HUES48 (cell line): ENCODE measurements around the gene SMIM29.
A peak's percentile ranks its signal among the peaks of the same experiment; 100 is the strongest.

Experiments used
- H3K27ac ChIP-seq: one replicate; pipeline ENCODE4 v1.7.0; 2013; ENCODE audit warnings: low read depth, low read length, inconsistent platforms
- H3K27me3 ChIP-seq: 2 replicates; pipeline ENCODE4 v1.6.1; 2013; ENCODE audit warnings: mild to moderate bottlenecking, low read length; ENCODE audit not compliant: control insufficient read depth, insufficient read depth
- H3K36me3 ChIP-seq: 2 replicates; pipeline ENCODE4 v1.6.1; 2013; ENCODE audit warnings: low read length; ENCODE audit not compliant: control insufficient read depth, insufficient read depth
- H3K4me1 ChIP-seq: 2 replicates; pipeline ENCODE4 v1.6.1; 2013; ENCODE audit warnings: mild to moderate bottlenecking, low read length; ENCODE audit not compliant: control insufficient read depth, insufficient read depth
- H3K4me3 ChIP-seq: 2 replicates; pipeline ENCODE4 v1.5.1; 2013; ENCODE audit warnings: mild to moderate bottlenecking, low read depth, low read length
- H3K9ac ChIP-seq: 2 replicates; pipeline ENCODE4 v1.6.1; 2013; ENCODE audit warnings: mild to moderate bottlenecking, low read depth, low read length, moderate library complexity
- H3K9me3 ChIP-seq: 2 replicates; pipeline ENCODE4 v1.6.1; 2013; ENCODE audit warnings: low read length; ENCODE audit not compliant: control insufficient read depth, insufficient read depth

Gene SMIM29

GRCh38 chr6:34231566-34232336, 17.1 kb downstream of the SMIM29 start:
- no peak overlapping the region for H3K9ac ChIP-seq
- H3K4me3 ChIP-seq, result no peak overlapping the region
- no peak overlapping the region for H3K27ac ChIP-seq
- H3K9me3 ChIP-seq, result no peaks in the 10 kb centered on the region
- H3K4me1 ChIP-seq, result peaks cover 23% of the 10 kb centered on the region
- H3K27me3 ChIP-seq, result no peaks in the 10 kb centered on the region
- H3K36me3 ChIP-seq, result no peaks in the 10 kb centered on the region

GRCh38 chr6:34230653-34231371, 18.0 kb downstream of the SMIM29 start:
- Histone ChIP-seq H3K4me3 (no peak overlapping the region), H3K9me3 (no peaks in the 10 kb centered on the region), H3K27me3 (no peaks in the 10 kb centered on the region), H3K9ac (no peak overlapping the region), H3K27ac (no peak overlapping the region), H3K36me3 (no peaks in the 10 kb centered on the region), H3K4me1 (peaks cover 28% of the 10 kb centered on the region)

GRCh38 chr6:34229877-34230276, 18.9 kb downstream of the SMIM29 start:
- Histone ChIP-seq H3K9me3 (no peaks in the 10 kb centered on the region), H3K9ac (no peak overlapping the region), H3K27ac (no peak overlapping the region), H3K4me3 (no peak overlapping the region), H3K4me1 (peaks cover 27% of the 10 kb centered on the region), H3K36me3 (no peaks in the 10 kb centered on the region), H3K27me3 (no peaks in the 10 kb centered on the region)

GRCh38 chr6:34227761-34228421, 20.9 kb downstream of the SMIM29 start:
- H3K27ac ChIP-seq, result peak overlapping the region; percentile 91
- no peaks in the 10 kb centered on the region for H3K36me3 ChIP-seq
- H3K27me3 ChIP-seq, result no peaks in the 10 kb centered on the region
- H3K4me1 ChIP-seq, result peaks cover 23% of the 10 kb centered on the region
- no peaks in the 10 kb centered on the region for H3K9me3 ChIP-seq
- 0 out of 2 replicates have a peak overlapping the region, but pooled peaks have one; percentile 13 for H3K9ac ChIP-seq
- H3K4me3 ChIP-seq, result no peak overlapping the region

- Histone ChIP-seq H3K27ac (peak overlapping the region; percentile 91), H3K36me3 (no peaks in the 10 kb centered on the region), H3K9me3 (no peaks in the 10 kb centered on the region), H3K4me3 (peak overlapping the region; percentile 6; the same call in 1 of the 2 replicates), H3K4me1 (peaks cover 24% of the 10 kb centered on the region), H3K9ac (peak overlapping the region; percentile 11; the same call in 1 of the 2 replicates), H3K27me3 (no peaks in the 10 kb centered on the region)
Observed at GRCh38 chr6:34226731-34227586, 21.8 kb downstream of the SMIM29 start.

- H3K9ac ChIP-seq, result no peak overlapping the region
- H3K9me3 ChIP-seq, result no peaks in the 10 kb centered on the region
- no peaks in the 10 kb centered on the region for H3K36me3 ChIP-seq
- H3K27me3 ChIP-seq, result no peaks in the 10 kb centered on the region
- no peak overlapping the region for H3K4me3 ChIP-seq
- no peak overlapping the region for H3K27ac ChIP-seq
- H3K4me1 ChIP-seq, result peaks cover 24% of the 10 kb centered on the region
Observed at GRCh38 chr6:34226066-34226465, 22.7 kb downstream of the SMIM29 start.

GRCh38 chr6:34225551-34225950, 23.3 kb downstream of the SMIM29 start:
- no peak overlapping the region for H3K27ac ChIP-seq
- no peak overlapping the region for H3K4me3 ChIP-seq
- no peaks in the 10 kb centered on the region for H3K36me3 ChIP-seq
- H3K27me3 ChIP-seq, result no peaks in the 10 kb centered on the region
- no peaks in the 10 kb centered on the region for H3K9me3 ChIP-seq
- H3K9ac ChIP-seq, result no peak overlapping the region
- H3K4me1 ChIP-seq, result peaks cover 24% of the 10 kb centered on the region

GRCh38 chr6:34223956-34224940, 24.6 kb downstream of the SMIM29 start:
- H3K36me3 ChIP-seq, result no peaks in the 10 kb centered on the region
- no peaks in the 10 kb centered on the region for H3K27me3 ChIP-seq
- peak overlapping the region; percentile 92 for H3K27ac ChIP-seq
- H3K4me3 ChIP-seq, result peak overlapping the region; percentile 52
- peaks cover 24% of the 10 kb centered on the region for H3K4me1 ChIP-seq
- H3K9ac ChIP-seq, result peak overlapping the region; percentile 54
- H3K9me3 ChIP-seq, result no peaks in the 10 kb centered on the region

GRCh38 chr6:34223381-34223955, 25.3 kb downstream of the SMIM29 start:
- H3K4me3 ChIP-seq, result peak overlapping the region; percentile 46
- peaks cover 24% of the 10 kb centered on the region for H3K4me1 ChIP-seq
- H3K27me3 ChIP-seq, result no peaks in the 10 kb centered on the region
- H3K27ac ChIP-seq, result peak overlapping the region; percentile 71
- no peaks in the 10 kb centered on the region for H3K9me3 ChIP-seq
- 0 out of 2 replicates have a peak overlapping the region, but pooled peaks have one; percentile 1 for H3K9ac ChIP-seq
- no peaks in the 10 kb centered on the region for H3K36me3 ChIP-seq
